PC-9 (cell line): ENCODE results near the gene CCNL1. TPM values are rescaled to one million over a fixed set of nuclear protein-coding genes. Genes with fewer than 3 reads are reported as not detected.
A peak's percentile ranks its signal among the peaks of the same experiment; 100 is the strongest.

Source experiments
- BruUV-seq: library from RNA; stranded (reverse); fragments of 400-500 nt; replicated peaks from 2 replicates; lab custom pipeline; 2021; lab: Mats Ljungman, UMichigan
- CTCF ChIA-PET: fragments of 300-600 bp; sonication (Branson Sonifier 250); formaldehyde crosslinking; loops from one replicate; lab custom pipeline; 2022; ENCODE audit warnings: antibody characterized with exemption; lab: Charles Lee
- POLR2A ChIA-PET: fragments of 300-600 bp; sonication (Branson Sonifier 250); formaldehyde crosslinking; loops from one replicate; lab custom pipeline; 2022; ENCODE audit warnings: antibody characterized with exemption; ENCODE audit not compliant: unreplicated experiment; lab: Charles Lee
- DNase-seq, 2 experiments: peaks; one replicate each; pipeline versions ENCODE4 v3.0.0 to v3.0.0-alpha.2; 2015 to 2022; ENCODE audit warnings: mixed read lengths in 1 of 2
- H2AFZ ChIP-seq: fragments of 200-600 bp; sonication (generic); 2 replicates; pipeline ENCODE4 v1.8.1; 2017; ENCODE audit warnings: antibody characterized with exemption
- H3F3A ChIP-seq: fragments of 200-600 bp; sonication (generic); 2 replicates; pipeline ENCODE4 v1.8.1; 2017; ENCODE audit warnings: antibody characterized with exemption, mild to moderate bottlenecking, low read depth; ENCODE audit not compliant: insufficient read depth
- H3K27ac ChIP-seq: fragments of 200-600 bp; sonication (generic); 2 replicates; pipeline ENCODE4 v1.6.1; 2016; ENCODE audit warnings: mixed run types
- H3K27me3 ChIP-seq: fragments of 200-600 bp; sonication (generic); 2 replicates; pipeline ENCODE4 v1.6.1; 2016; ENCODE audit warnings: low read depth, mixed run types; ENCODE audit not compliant: insufficient read depth
- H3K36me3 ChIP-seq: fragments of 200-600 bp; sonication (generic); 2 replicates; pipeline ENCODE4 v1.6.1; 2016; ENCODE audit warnings: low read depth, mixed run types
- H3K4me1 ChIP-seq: fragments of 200-600 bp; sonication (generic); replicated peaks from 2 replicates; pipeline ENCODE4 v1.6.1; 2016; ENCODE audit warnings: mixed run types; ENCODE audit not compliant: insufficient read depth
- H3K4me2 ChIP-seq: fragments of 200-600 bp; sonication (generic); 2 replicates; pipeline ENCODE4 v1.6.1; 2017; ENCODE audit warnings: mixed run types
- H3K4me3 ChIP-seq: fragments of 200-600 bp; sonication (generic); 2 replicates; pipeline ENCODE4 v1.6.1; 2016; ENCODE audit warnings: mixed run types
- H3K79me2 ChIP-seq: fragments of 200-600 bp; sonication (generic); 2 replicates; pipeline ENCODE4 v1.6.1; 2017; ENCODE audit warnings: low read depth, mixed run types
- H3K9me2 ChIP-seq: fragments of 200-600 bp; sonication (generic); 2 replicates; pipeline ENCODE4 v1.8.1; 2017; ENCODE audit warnings: mild to moderate bottlenecking; ENCODE audit not compliant: insufficient read depth
- H3K9me3 ChIP-seq: fragments of 200-600 bp; sonication (generic); 2 replicates; pipeline ENCODE4 v1.8.1; 2016; ENCODE audit warnings: low read depth; ENCODE audit not compliant: insufficient read depth
- H4K20me1 ChIP-seq: fragments of 200-600 bp; sonication (generic); 2 replicates; pipeline ENCODE4 v1.8.1; 2017; ENCODE audit not compliant: insufficient read depth
- CTCF ChIP-seq: fragments of 200-600 bp; sonication (generic); conservative IDR thresholded peaks from 2 replicates; pipeline ENCODE4 v1.6.1; 2017; ENCODE audit warnings: mixed run types, antibody characterized with exemption, mild to moderate bottlenecking, moderate library complexity
- EZH2 ChIP-seq: fragments of 200-600 bp; sonication (generic); IDR thresholded peaks from 2 replicates; pipeline ENCODE4 v1.8.0; 2017; ENCODE audit warnings: antibody characterized with exemption, low read depth
- intact Hi-C: fragments of 100-400 bp; cut with micrococcal nuclease; formaldehyde crosslinking; loops from one replicate; pipeline ENCODE4 v1.10.0; 2022; ENCODE audit not compliant: unreplicated experiment
- total RNA-seq: library from RNA; stranded (reverse); gene quantifications from 2 replicates; pipeline ENCODE4 v1.2.3, GENCODE V29; 2021

Gene CCNL1
- total RNA-seq, 1 experiment from 2014 or later: 91.3 TPM

GRCh38 chr3:157160658-157161424 lies 894 bp upstream of the CCNL1 start:
- Histone ChIP-seq H3K27me3 (no peaks in the 10 kb centered on the region), H3K27ac (peak overlapping the region; percentile 100), H3K9me3 (no peaks in the 10 kb centered on the region), H3F3A (peaks cover 64% of the 10 kb centered on the region), H3K4me1 (peaks cover 42% of the 10 kb centered on the region), H2AFZ (peak overlapping the region; percentile 76), H3K9me2 (no peaks in the 10 kb centered on the region), H3K4me2 (peak overlapping the region; percentile 96), H4K20me1 (peaks cover 34% of the 10 kb centered on the region), H3K4me3 (peak overlapping the region; percentile 93), H3K36me3 (peaks cover 34% of the 10 kb centered on the region), H3K79me2 (peaks cover 60% of the 10 kb centered on the region)
- BruUV-seq: no TSS peak
- CTCF ChIA-PET: interaction anchor here (0.5 to 1.0 kb wide), 4 partner anchors 15 to 408 kb away, joined by 3 to 5 read pairs (median 3); no protein-coding TSS in a partner anchor
- intact Hi-C loops: loop anchor here (1.0 to 5.0 kb wide), 5 partner anchors 14 to 338 kb away; partner anchors contain the start of gene PTX3
- POLR2A ChIA-PET: interaction anchor here (0.5 to 3.0 kb wide), 18 partner anchors 10 to 1664 kb away, joined by 3 to 111 read pairs (median 4); partner anchors contain the start of gene RSRC1
- peak; percentile 78 to 93 for DNase-seq
- TF ChIP-seq CTCF (no peak), EZH2 (no peak)

- peaks cover 50% of the 10 kb centered on the region for H3K36me3 ChIP-seq
- H2AFZ ChIP-seq: no peak overlapping the region
- POLR2A ChIA-PET: interaction anchor here (0.5 to 3.0 kb wide), 2 partner anchors 16 to 73 kb away, joined by 3 to 111 read pairs; no protein-coding TSS in a partner anchor
- no peaks in the 10 kb centered on the region for H3K27me3 ChIP-seq
- CTCF ChIA-PET: no interaction called here
- H3K9me3 ChIP-seq: no peaks in the 10 kb centered on the region
- DNase-seq: peak; percentile 62 to 77
- intact Hi-C loops: no loop called here
- peak overlapping the region; percentile 93 for H3K4me3 ChIP-seq
- TF ChIP-seq CTCF (0 out of 2 replicates have a peak, but pooled peaks have one; percentile 30), EZH2 (no peak)
- H3K9me2 ChIP-seq: no peaks in the 10 kb centered on the region
- H3K27ac ChIP-seq: peak overlapping the region; percentile 100
- peaks cover 76% of the 10 kb centered on the region for H3F3A ChIP-seq
- peak overlapping the region; percentile 96 for H3K4me2 ChIP-seq
- peaks cover 50% of the 10 kb centered on the region for H4K20me1 ChIP-seq
- H3K4me1 ChIP-seq: peaks cover 58% of the 10 kb centered on the region
- H3K79me2 ChIP-seq: peaks cover 77% of the 10 kb centered on the region
- BruUV-seq: TSS peak; percentile 27
Measured at GRCh38 chr3:157159037-157159761, 748 bp downstream of the CCNL1 start.

- Histone ChIP-seq H3K27me3 (no peaks in the 10 kb centered on the region), H4K20me1 (peaks cover 64% of the 10 kb centered on the region), H3K79me2 (peaks cover 87% of the 10 kb centered on the region), H3F3A (peaks cover 89% of the 10 kb centered on the region), H3K36me3 (peaks cover 64% of the 10 kb centered on the region), H3K27ac (peak overlapping the region; percentile 100), H2AFZ (no peak overlapping the region), H3K9me2 (no peaks in the 10 kb centered on the region), H3K9me3 (no peaks in the 10 kb centered on the region), H3K4me1 (peaks cover 60% of the 10 kb centered on the region), H3K4me2 (peak overlapping the region; percentile 96), H3K4me3 (peak overlapping the region; percentile 93)
- ChIA-PET CTCF (no interaction called here), POLR2A (no interaction called here)
- intact Hi-C loops: no loop called here
- TF ChIP-seq CTCF (no peak), EZH2 (no peak)
- no peak for DNase-seq
- no TSS peak for BruUV-seq
Measured at GRCh38 chr3:157157836-157158235, 2.1 kb downstream of the CCNL1 start.
